HCT116 (cell line): ENCODE results near the gene MAGI3. TPM values are rescaled to one million over a fixed set of nuclear protein-coding genes. Genes with fewer than 3 reads are reported as not detected.

Experiments used
- ATAC-seq: fragments of 200-7000 bp; cut with Tn5 transposase; 2 replicates; pipeline ENCODE4 v1.9.1; 2020; ENCODE audit warnings: mild to moderate bottlenecking, moderate library complexity
- BruUV-seq: library from RNA; stranded (reverse); fragments of 400-500 nt; replicated peaks from 2 replicates; lab custom pipeline; 2021; lab: Mats Ljungman, UMichigan
- CTCF ChIA-PET: fragments of 300-600 bp; sonication (Branson Sonifier 250); formaldehyde crosslinking; loops from one replicate; lab custom pipeline; 2021; ENCODE audit warnings: antibody characterized with exemption; lab: Charles Lee
- POLR2A ChIA-PET: fragments of 300-600, 350-600 bp; sonication (Branson Sonifier 250); formaldehyde crosslinking; loops from one replicate; lab custom pipeline; 2021; ENCODE audit warnings: antibody characterized with exemption; lab: Charles Lee
- RAD21 ChIA-PET, 2 experiments: fragments of 300-600 bp; sonication (Branson Sonifier 250); formaldehyde crosslinking; loops; one replicate each; lab custom pipeline; 2023; ENCODE audit warnings: low total read pairs in 2 of 2; ENCODE audit not compliant: uncharacterized antibody in 2 of 2, unreplicated experiment in 2 of 2, low non-redundant PET in 1 of 2; lab: Charles Lee
- DNase-seq: peaks from one replicate; pipeline ENCODE4 v3.0.0-alpha.2; 2010; ENCODE audit warnings: low read depth, low spot score
- H2AFZ ChIP-seq: fragments of 200-600 bp; shearing (Covaris generic), sonication (generic); 2 replicates; pipeline ENCODE4 v1.6.1; 2017; ENCODE audit warnings: low read depth, mixed run types, mixed read lengths, antibody characterized with exemption, low read length; ENCODE audit not compliant: poor library complexity, severe bottlenecking
- H3K27ac ChIP-seq: 2 replicates; pipeline ENCODE4 v1.5.1; 2012; ENCODE audit warnings: low read depth, low read length
- H3K27me3 ChIP-seq: fragments of 200-600 bp; sonication (generic); 2 replicates; pipeline ENCODE4 v1.6.1; 2016; ENCODE audit warnings: mixed run types, low read length, mixed read lengths; ENCODE audit not compliant: insufficient read depth
- H3K36me3 ChIP-seq, 2 experiments: fragments of 200-500 bp in 1 of 2; fragments of 200-600 bp in 1 of 2; sonication (Bioruptor generic) in 1 of 2; sonication (generic) in 1 of 2; 2 replicates each; pipeline versions ENCODE4 v1.5.1 to v1.6.1; 2014 to 2016; ENCODE audit warnings: low read length in 2 of 2, inconsistent platforms in 1 of 2, mixed read lengths in 1 of 2, mixed run types in 1 of 2; ENCODE audit not compliant: insufficient read depth in 2 of 2, control insufficient read depth in 1 of 2
- H3K4me1 ChIP-seq, 2 experiments: fragments of 200-600 bp in 1 of 2; sonication (generic) in 1 of 2; 2 replicates each; pipeline versions ENCODE4 v1.5.1 to v1.6.1; 2012 to 2017; ENCODE audit warnings: low read length in 2 of 2, inconsistent platforms in 1 of 2, mild to moderate bottlenecking in 1 of 2, mixed read lengths in 1 of 2, mixed run types in 1 of 2, moderate library complexity in 1 of 2; ENCODE audit not compliant: insufficient read depth in 2 of 2, control insufficient read depth in 1 of 2
- H3K4me2 ChIP-seq: fragments of 200-600 bp; sonication (generic); 2 replicates; pipeline ENCODE4 v1.6.1; 2017; ENCODE audit warnings: mixed run types, low read length, mixed read lengths
- H3K4me3 ChIP-seq, 2 experiments: fragments of 200-600 bp in 1 of 2; sonication (generic) in 1 of 2; replicated peaks in 1 of 2; 2 replicates each; pipeline ENCODE4 v1.5.1; 2011 to 2016; ENCODE audit warnings: low read length in 2 of 2, control low read depth in 1 of 2, low read depth in 1 of 2, mild to moderate bottlenecking in 1 of 2, mixed read lengths in 1 of 2, mixed run types in 1 of 2
- H3K79me2 ChIP-seq: fragments of 200-600 bp; sonication (generic); 2 replicates; pipeline ENCODE4 v1.6.1; 2017; ENCODE audit warnings: mild to moderate bottlenecking, mixed run types, low read length, moderate library complexity, mixed read lengths; ENCODE audit not compliant: insufficient read depth
- H3K9ac ChIP-seq: fragments of 200-600 bp; sonication (generic); 2 replicates; pipeline ENCODE4 v1.6.1; 2016; ENCODE audit warnings: low read length, mixed read lengths
- H3K9me2 ChIP-seq: fragments of 200-600 bp; sonication (generic), shearing (Covaris generic); 2 replicates; pipeline ENCODE4 v1.6.1; 2017; ENCODE audit warnings: mixed run types, mild to moderate bottlenecking, moderate library complexity; ENCODE audit not compliant: insufficient read depth
- H3K9me3 ChIP-seq, 2 experiments: fragments of 200-500 bp in 1 of 2; fragments of 200-600 bp in 1 of 2; sonication (Bioruptor generic) in 1 of 2; sonication (generic) in 1 of 2; 2 replicates each; pipeline ENCODE4 v1.6.1; 2014 to 2017; ENCODE audit warnings: low read length in 2 of 2, mixed read lengths in 2 of 2, inconsistent platforms in 1 of 2, low read depth in 1 of 2, mild to moderate bottlenecking in 1 of 2, mixed run types in 1 of 2, moderate library complexity in 1 of 2; ENCODE audit not compliant: control insufficient read depth in 1 of 2, insufficient read depth in 1 of 2
- H4K20me1 ChIP-seq: fragments of 200-600 bp; sonication (generic), shearing (Covaris generic); 2 replicates; pipeline ENCODE4 v1.6.1; 2017; ENCODE audit warnings: mixed run types, mild to moderate bottlenecking, moderate library complexity; ENCODE audit not compliant: insufficient read depth
- CEBPB ChIP-seq: IDR thresholded peaks from 2 replicates; pipeline ENCODE4 v1.6.1; 2012; ENCODE audit warnings: low read depth
- ELF1 ChIP-seq: IDR thresholded peaks from 2 replicates; pipeline ENCODE4 v1.6.1; 2012; ENCODE audit warnings: low read depth, borderline replicate concordance
- EZH2 ChIP-seq: fragments of 200-600 bp; sonication (generic); IDR thresholded peaks from 2 replicates; pipeline ENCODE4 v1.6.1; 2017; ENCODE audit warnings: antibody characterized with exemption, mixed run types
- EZH2phosphoT487 ChIP-seq: fragments of 200-600 bp; IDR thresholded peaks from 2 replicates; pipeline ENCODE4 v1.6.1; 2018; ENCODE audit warnings: antibody characterized with exemption, borderline replicate concordance
- FOSL1 ChIP-seq: IDR thresholded peaks from 2 replicates; pipeline ENCODE4 v1.6.1; 2012; ENCODE audit warnings: low read depth
- POLR2AphosphoS5 ChIP-seq: IDR thresholded peaks from 2 replicates; pipeline ENCODE4 v1.6.1; 2011; ENCODE audit warnings: mild to moderate bottlenecking, low read depth, low read length, moderate library complexity
- SP1 ChIP-seq: IDR thresholded peaks from 2 replicates; pipeline ENCODE4 v1.6.1; 2012; ENCODE audit warnings: low read depth
- TCF7L2 ChIP-seq: IDR thresholded peaks from 2 replicates; pipeline ENCODE4 v1.7.0; 2011; ENCODE audit warnings: borderline replicate concordance, inconsistent platforms; ENCODE audit not compliant: insufficient read depth, insufficient read length; ENCODE audit errors: extremely low read depth
- ZFX ChIP-seq: fragments of 450-650 bp; IDR thresholded peaks from 2 replicates; pipeline ENCODE4 v1.6.1; 2017
- ZNF274 ChIP-seq: fragments of 200-500 bp; sonication (Bioruptor generic); IDR thresholded peaks from 2 replicates; pipeline ENCODE4 v1.6.1; 2014; ENCODE audit warnings: mild to moderate bottlenecking, low read depth, low read length, inconsistent platforms
- intact Hi-C: fragments of 100-400 bp; cut with micrococcal nuclease; formaldehyde crosslinking; loops from 2 replicates; pipeline ENCODE4 v1.10.0; 2022
- total RNA-seq: library from RNA; stranded (reverse); gene quantifications from one replicate; pipeline ENCODE4 v1.2.1, GENCODE V29; 2021; ENCODE audit not compliant: unreplicated experiment
- TF ChIP-seq, protein P1 (sequence below): IDR thresholded peaks from 2 replicates; pipeline ENCODE4 v1.6.1; 2012
- TF ChIP-seq, protein P2 (sequence below): IDR thresholded peaks from 2 replicates; pipeline ENCODE4 v1.6.1; 2011; ENCODE audit warnings: mild to moderate bottlenecking, low read length, moderate library complexity; ENCODE audit not compliant: insufficient replicate concordance; ENCODE audit errors: extremely low read depth

MAGI3 gene
- total RNA-seq, 1 experiment from 2014 or later, result 11.8 TPM

DNA sequence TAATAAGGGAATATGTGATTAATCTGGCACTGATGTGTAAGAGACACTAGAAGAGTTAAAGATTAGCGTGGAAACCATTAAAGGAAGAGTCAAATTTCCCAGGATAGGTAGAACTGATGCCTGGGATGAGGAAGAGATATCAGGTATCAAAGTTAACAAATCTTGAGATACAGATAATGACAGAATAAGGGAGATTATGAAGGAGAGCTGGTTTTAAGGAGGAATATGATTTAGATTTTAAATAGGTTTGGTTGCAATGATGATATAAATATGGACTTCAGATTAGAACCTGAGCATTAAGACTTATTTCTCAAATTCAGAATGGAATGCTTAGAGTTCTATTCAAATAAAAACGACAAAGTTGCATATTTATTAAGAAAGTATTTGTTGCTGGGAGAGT is 26.2 kb downstream of the MAGI3 start:
- CTCF ChIA-PET, result no interaction called here
- Histone ChIP-seq H3K79me2 (peaks cover 4% of the 10 kb centered on the region; the same call in 1 of the 2 replicates), H3K9me2 (no peaks in the 10 kb centered on the region)

DNA sequence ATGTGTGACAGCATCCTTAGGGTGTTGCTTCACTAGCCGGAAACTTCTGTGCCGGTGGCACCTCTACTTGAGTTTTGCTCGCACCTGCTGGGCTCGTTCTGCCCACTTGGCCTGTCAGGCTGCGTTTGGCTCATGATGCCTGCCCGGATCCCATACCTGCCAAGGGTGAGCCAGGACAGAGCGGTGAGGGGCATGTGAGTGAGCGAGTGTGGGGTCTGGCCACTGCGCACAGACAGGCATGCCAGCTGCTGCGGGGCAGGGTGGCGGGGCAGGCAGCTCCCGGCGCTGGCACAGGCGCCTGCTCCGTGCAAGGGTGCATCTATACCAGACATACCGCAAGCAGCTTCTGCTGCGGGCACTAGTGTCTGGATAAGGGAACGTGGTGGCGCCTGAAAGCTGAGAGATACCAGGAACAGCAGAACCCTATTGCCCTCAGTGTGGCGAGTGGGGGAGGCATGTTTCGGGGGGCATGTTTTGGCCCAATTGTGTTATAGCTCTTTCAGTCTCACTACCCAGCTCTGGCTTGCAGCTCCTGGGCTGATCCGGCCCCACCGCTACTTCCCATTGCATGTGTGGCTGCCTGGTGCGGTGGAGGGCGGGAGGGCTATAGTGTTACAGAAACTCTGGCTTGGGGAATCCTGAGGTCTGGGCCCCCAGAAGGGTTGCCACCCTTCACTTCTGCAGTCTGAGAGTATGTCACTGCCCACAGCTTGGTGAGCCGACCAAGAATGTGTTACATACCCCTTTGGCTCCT is 32.2 kb downstream of the MAGI3 start:
- peaks cover 4% of the 10 kb centered on the region for H3K79me2 ChIP-seq
- no peaks in the 10 kb centered on the region for H3K4me1 ChIP-seq
- intact Hi-C loops, result no loop called here
- no peak overlapping the region for H3K4me2 ChIP-seq
- no peaks in the 10 kb centered on the region for H3K36me3 ChIP-seq
- no peaks in the 10 kb centered on the region for H3K9me2 ChIP-seq
- BruUV-seq, result no TSS peak
- H3K4me3 ChIP-seq, result no peak overlapping the region
- DNase-seq, result no peak
- POLR2A ChIA-PET, result no interaction called here
- no peak overlapping the region for H3K27ac ChIP-seq
- H3K27me3 ChIP-seq, result no peaks in the 10 kb centered on the region
- RAD21 ChIA-PET, result no interaction called here
- no peaks in the 10 kb centered on the region for H4K20me1 ChIP-seq
- no peak overlapping the region for H2AFZ ChIP-seq
- ATAC-seq, result no peak
- no peaks in the 10 kb centered on the region; a peak in 2 of 4 replicates for H3K9me3 ChIP-seq
- CTCF ChIA-PET, result no interaction called here
- no peak overlapping the region for H3K9ac ChIP-seq
- TF ChIP-seq TCF7L2 (no peak), ZFX (no peak), FOSL1 (no peak), POLR2AphosphoS5 (no peak), ZNF274 (no peak), EZH2phosphoT487 (no peak)
- TF ChIP-seq, protein P1, sequence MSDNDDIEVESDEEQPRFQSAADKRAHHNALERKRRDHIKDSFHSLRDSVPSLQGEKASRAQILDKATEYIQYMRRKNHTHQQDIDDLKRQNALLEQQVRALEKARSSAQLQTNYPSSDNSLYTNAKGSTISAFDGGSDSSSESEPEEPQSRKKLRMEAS, result no peak
- TF ChIP-seq, protein P2, sequence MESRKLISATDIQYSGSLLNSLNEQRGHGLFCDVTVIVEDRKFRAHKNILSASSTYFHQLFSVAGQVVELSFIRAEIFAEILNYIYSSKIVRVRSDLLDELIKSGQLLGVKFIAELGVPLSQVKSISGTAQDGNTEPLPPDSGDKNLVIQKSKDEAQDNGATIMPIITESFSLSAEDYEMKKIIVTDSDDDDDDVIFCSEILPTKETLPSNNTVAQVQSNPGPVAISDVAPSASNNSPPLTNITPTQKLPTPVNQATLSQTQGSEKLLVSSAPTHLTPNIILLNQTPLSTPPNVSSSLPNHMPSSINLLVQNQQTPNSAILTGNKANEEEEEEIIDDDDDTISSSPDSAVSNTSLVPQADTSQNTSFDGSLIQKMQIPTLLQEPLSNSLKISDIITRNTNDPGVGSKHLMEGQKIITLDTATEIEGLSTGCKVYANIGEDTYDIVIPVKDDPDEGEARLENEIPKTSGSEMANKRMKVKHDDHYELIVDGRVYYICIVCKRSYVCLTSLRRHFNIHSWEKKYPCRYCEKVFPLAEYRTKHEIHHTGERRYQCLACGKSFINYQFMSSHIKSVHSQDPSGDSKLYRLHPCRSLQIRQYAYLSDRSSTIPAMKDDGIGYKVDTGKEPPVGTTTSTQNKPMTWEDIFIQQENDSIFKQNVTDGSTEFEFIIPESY, result no peak

More for the DNA sequence above, 26.2 kb downstream of the MAGI3 start:
- ATAC-seq (no peak), DNase-seq (no peak)
- TF ChIP-seq, protein P2, result no peak
- no peak for TF ChIP-seq ELF1
- TF ChIP-seq EZH2, result no peak
- no peak for TF ChIP-seq CEBPB
- TF ChIP-seq TCF7L2, result no peak
- no peak for TF ChIP-seq SP1
- no peak for TF ChIP-seq FOSL1
- TF ChIP-seq POLR2AphosphoS5, result no peak
- intact Hi-C loops, result no loop called here
- ChIA-PET RAD21 (no interaction called here), POLR2A (no interaction called here)
- no peaks in the 10 kb centered on the region for H3K9me3 ChIP-seq
- no peak overlapping the region for H2AFZ ChIP-seq
- peaks cover 3% of the 10 kb centered on the region; the same call in 1 of the 2 replicates for H4K20me1 ChIP-seq
- H3K4me1 ChIP-seq, result no peaks in the 10 kb centered on the region
- H3K27me3 ChIP-seq, result no peaks in the 10 kb centered on the region
- H3K27ac ChIP-seq, result no peak overlapping the region
- no peak overlapping the region for H3K9ac ChIP-seq
- H3K4me3 ChIP-seq, result no peak overlapping the region
- no TSS peak for BruUV-seq
- H3K4me2 ChIP-seq, result no peak overlapping the region
- no peaks in the 10 kb centered on the region for H3K36me3 ChIP-seq
